ENCODE results near the gene HRK. TPM values are rescaled to one million over a fixed set of nuclear protein-coding genes. Genes with fewer than 3 reads are reported as not detected.

The HRK gene
- total and polyA plus RNA-seq, 8 donors: 0.06 to 0.25 (median 0.18) TPM; not detected in 5

DNA sequence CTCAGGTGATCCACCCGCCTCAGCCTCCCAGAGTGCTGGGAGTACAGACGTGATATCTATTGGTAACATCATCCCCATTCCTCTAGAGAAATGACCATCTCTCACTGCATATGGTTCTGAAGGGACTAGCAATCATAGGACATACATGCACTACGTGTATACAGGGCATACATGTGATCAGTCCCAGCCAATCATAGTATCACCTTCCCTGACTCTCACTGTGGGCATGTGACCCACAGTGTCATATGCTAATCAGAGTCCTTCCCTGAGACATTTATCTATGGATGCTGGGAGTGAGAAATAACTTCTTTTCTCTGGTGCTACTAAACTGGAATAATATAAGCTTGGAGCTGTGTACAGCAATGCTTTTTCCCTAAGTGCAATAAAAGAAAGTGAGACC is 17.4 kb upstream of the HRK start:
- H3K27me3 ChIP-seq: peaks cover 0 to 35% (median 0%) of the 10 kb centered on the region in 3 donors
- WGBS, 5 donors: 29 to 72% (median 68%) methylated on average over 2 to 3 of the region's 3 CpGs
- H3K36me3 ChIP-seq: no peaks in the 10 kb centered on the region
- H3K4me3 ChIP-seq: no peak overlapping the region
- TF ChIP-seq POLR2A (IDR thresholded peaks at IDR 0.05) (no peak), POLR2AphosphoS5 (IDR thresholded peaks at IDR 0.05) (no peak), EP300 (IDR thresholded peaks at IDR 0.05) (no peak)
- TF ChIP-seq, protein P1, sequence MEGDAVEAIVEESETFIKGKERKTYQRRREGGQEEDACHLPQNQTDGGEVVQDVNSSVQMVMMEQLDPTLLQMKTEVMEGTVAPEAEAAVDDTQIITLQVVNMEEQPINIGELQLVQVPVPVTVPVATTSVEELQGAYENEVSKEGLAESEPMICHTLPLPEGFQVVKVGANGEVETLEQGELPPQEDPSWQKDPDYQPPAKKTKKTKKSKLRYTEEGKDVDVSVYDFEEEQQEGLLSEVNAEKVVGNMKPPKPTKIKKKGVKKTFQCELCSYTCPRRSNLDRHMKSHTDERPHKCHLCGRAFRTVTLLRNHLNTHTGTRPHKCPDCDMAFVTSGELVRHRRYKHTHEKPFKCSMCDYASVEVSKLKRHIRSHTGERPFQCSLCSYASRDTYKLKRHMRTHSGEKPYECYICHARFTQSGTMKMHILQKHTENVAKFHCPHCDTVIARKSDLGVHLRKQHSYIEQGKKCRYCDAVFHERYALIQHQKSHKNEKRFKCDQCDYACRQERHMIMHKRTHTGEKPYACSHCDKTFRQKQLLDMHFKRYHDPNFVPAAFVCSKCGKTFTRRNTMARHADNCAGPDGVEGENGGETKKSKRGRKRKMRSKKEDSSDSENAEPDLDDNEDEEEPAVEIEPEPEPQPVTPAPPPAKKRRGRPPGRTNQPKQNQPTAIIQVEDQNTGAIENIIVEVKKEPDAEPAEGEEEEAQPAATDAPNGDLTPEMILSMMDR (IDR thresholded peaks at IDR 0.05): no peak
- no peaks in the 10 kb centered on the region for H3K9me3 ChIP-seq
- no peaks in the 10 kb centered on the region for H3K4me1 ChIP-seq
- intact Hi-C loops (cut with DNase I; ENCODE audit: low total_unique reads): no loop called here
- no peak for DNase-seq
- H3K27ac ChIP-seq: no peak overlapping the region

DNA sequence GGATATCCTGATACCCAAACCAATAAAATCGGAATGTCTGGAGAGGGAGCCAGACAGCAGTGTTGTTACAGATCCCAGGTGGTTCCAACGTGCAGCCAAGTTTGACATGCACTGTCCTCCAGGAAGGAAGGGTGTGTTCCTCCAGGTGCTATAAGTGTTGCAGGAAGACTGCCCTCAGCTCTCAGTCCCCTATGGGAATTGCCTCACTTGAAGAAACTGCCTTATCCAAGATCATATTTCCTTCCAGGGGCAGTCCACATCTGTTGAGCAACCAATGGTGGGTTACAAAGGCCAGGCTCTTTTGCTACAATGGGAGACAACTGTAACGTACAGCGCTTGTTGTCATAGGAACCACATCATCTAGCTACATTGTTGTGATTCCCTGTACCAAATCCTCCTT is 16.2 kb upstream of the HRK start:
- intact Hi-C loops (cut with DNase I; ENCODE audit: low total_unique reads): no loop called here
- Histone ChIP-seq H3K4me3 (no peak overlapping the region), H3K27ac (no peak overlapping the region), H3K9me3 (no peaks in the 10 kb centered on the region), H3K4me1 (no peaks in the 10 kb centered on the region), H3K27me3 (peaks cover 0 to 35% (median 0%) of the 10 kb centered on the region in 3 donors), H3K36me3 (no peaks in the 10 kb centered on the region)
- TF ChIP-seq POLR2AphosphoS5 (IDR thresholded peaks at IDR 0.05) (no peak), POLR2A (IDR thresholded peaks at IDR 0.05) (no peak), EP300 (IDR thresholded peaks at IDR 0.05) (no peak)
- TF ChIP-seq, protein P1 (IDR thresholded peaks at IDR 0.05): no peak
- no peak for DNase-seq
- WGBS, 5 donors: 74 to 89% (median 77%) methylated on average over 4 of the region's 4 CpGs

GRCh38 chr12:116896411-116896924 is 15.2 kb upstream of the HRK start:
- Histone ChIP-seq H3K4me3 (no peak overlapping the region), H3K4me1 (no peaks in the 10 kb centered on the region), H3K9me3 (no peaks in the 10 kb centered on the region), H3K27me3 (peaks cover 0 to 27% (median 0%) of the 10 kb centered on the region in 3 donors), H3K36me3 (no peaks in the 10 kb centered on the region), H3K27ac (no peak overlapping the region)
- 58 to 70% (median 65%) methylated on average over 7 of the region's 7 CpGs for WGBS, 5 donors
- no peak for DNase-seq
- intact Hi-C loops (cut with DNase I; ENCODE audit: low total_unique reads): no loop called here
- TF ChIP-seq EP300 (IDR thresholded peaks at IDR 0.05) (no peak), POLR2AphosphoS5 (IDR thresholded peaks at IDR 0.05) (no peak), POLR2A (IDR thresholded peaks at IDR 0.05) (no peak)
- TF ChIP-seq, protein P1 (IDR thresholded peaks at IDR 0.05): no peak

DNA sequence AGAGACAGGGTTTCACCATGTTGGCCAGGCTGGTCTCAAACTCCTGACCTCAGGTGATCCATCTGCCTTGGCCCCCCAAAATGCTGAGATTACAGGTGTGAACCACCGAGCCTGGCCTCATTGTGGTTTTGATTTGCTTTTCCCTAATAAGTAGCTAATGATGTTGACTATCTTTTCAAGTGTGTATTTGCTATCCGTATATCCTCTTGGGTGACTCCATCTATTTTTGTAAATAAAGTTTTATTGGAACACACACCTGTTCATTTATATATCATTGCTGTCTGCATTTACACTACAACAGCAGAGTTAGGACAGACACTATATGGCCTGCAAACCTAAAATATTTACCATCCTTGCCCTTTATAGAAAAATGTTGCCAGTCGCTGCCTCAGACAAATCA is 13.7 kb upstream of the HRK start:
- Histone ChIP-seq H3K4me1 (no peaks in the 10 kb centered on the region), H3K4me3 (no peak overlapping the region), H3K27ac (no peak overlapping the region), H3K27me3 (peaks cover 0 to 18% (median 0%) of the 10 kb centered on the region in 3 donors), H3K36me3 (no peaks in the 10 kb centered on the region), H3K9me3 (no peaks in the 10 kb centered on the region)
- 77 to 89% (median 83%) methylated on average over 3 of the region's 3 CpGs for WGBS, 5 donors
- DNase-seq: no peak
- intact Hi-C loops (cut with DNase I; ENCODE audit: low total_unique reads): no loop called here
- TF ChIP-seq EP300 (IDR thresholded peaks at IDR 0.05) (no peak), POLR2AphosphoS5 (IDR thresholded peaks at IDR 0.05) (no peak), POLR2A (IDR thresholded peaks at IDR 0.05) (no peak)
- TF ChIP-seq, protein P1 (IDR thresholded peaks at IDR 0.05): no peak

All from stomach (tissue), 9 donors.